ENCODE measurements around the gene ULK3.

DNA sequence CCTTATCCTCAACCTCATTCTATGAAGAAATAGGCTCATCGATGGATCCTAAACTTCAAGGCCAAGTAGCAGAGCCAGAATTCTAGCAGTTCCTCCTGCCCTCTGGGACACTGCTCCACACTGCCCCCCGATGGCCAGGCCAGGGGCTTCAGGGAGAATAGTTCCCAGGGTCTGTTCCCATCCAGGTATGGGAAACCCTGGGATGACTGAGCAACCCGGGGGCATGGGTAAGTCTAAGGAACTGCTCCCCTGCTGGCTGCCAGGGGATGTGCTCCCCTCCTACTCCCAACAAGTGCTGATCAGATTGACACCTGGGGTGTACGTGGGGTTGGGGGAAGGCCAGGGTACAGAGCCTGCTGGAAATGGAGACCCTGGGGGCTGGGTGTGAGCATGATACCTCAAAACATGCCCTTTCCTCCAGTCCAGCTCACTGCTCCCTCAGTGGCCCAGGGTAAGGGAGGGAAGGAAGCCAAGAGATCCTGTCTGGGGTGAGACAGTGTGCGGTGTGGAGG lies 7.6 kb downstream of the ULK3 start:
- TF ChIP-seq YY1 (IDR thresholded peaks at IDR 0.05; ENCODE audit: insufficient read depth, insufficient read length) (no peak), ZNF274 (IDR thresholded peaks at IDR 0.05; ENCODE audit: low read depth, low read length) (no peak), SUZ12 (IDR thresholded peaks at IDR 0.05; ENCODE audit: extremely low read depth, insufficient read depth, insufficient read length) (no peak)
